GM23248 (cell line): ENCODE data around the gene PLD4.

Source experiments
- EZH2 ChIP-seq: fragments of 200-600 bp; sonication (generic); IDR thresholded peaks from 2 replicates; pipeline ENCODE4 v1.6.1; 2018; ENCODE audit warnings: antibody characterized with exemption, mild to moderate bottlenecking; ENCODE audit not compliant: insufficient read depth, poor library complexity, severe bottlenecking
- EZH2phosphoT487 ChIP-seq: fragments of 200-600 bp; sonication (generic); IDR thresholded peaks from 2 replicates; pipeline ENCODE4 v1.6.1; 2018; ENCODE audit warnings: antibody characterized with exemption, moderate library complexity, mild to moderate bottlenecking, low read depth; ENCODE audit not compliant: insufficient read depth

- TF ChIP-seq EZH2, result no peak
- no peak for TF ChIP-seq EZH2phosphoT487
Observed at GRCh38 chr14:104972301-104973134, 47.8 kb downstream of the PLD4 start.
